ENCODE measurements around the gene ATP2B2.
"Not testable (repeated sequence)": the region's sequence is repeated elsewhere in the genome, so short reads cannot be mapped to it uniquely, and the experiment has no call there.

The ATP2B2 gene

DNA sequence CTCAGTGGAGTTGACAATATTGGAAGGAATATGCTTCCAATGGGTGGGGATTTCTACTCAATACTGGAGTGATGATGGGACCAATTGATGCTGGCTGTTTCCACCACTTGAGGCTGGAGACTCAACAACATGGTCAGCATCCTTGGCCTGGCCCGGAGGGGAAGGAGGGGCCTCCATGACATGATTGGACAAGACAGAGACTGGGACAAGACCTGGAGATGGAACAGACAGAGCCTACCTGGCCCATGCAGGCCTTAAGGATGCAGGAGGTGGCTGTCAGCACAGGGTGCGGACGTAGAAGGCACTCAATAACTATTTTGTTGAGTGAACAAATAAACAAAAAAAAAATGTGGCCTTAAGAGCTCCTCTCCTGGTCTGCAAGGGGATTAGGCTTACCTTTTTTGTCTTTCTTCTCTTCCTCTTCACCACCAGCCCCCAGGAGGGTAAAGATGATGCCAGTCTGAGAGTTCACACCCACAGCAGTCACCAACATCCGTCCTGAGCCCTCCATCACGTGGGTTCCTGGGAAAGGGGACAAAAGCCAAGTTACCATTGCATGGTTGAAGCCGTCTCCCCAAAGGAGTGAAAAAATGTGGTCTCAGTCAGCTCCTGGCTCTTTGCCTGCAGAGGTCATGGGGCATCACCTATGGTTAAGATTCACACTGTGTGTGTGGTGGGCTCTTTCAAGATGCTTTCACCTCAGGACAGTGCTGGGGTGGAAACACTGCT, 117.3 kb downstream of the ATP2B2 start:
- Mint-ChIP-seq H3K27me3 (ENCODE audit: low read depth) (peaks cover 37% of the 10 kb centered on the region), H3K36me3 (ENCODE audit: low read depth) (no peaks in the 10 kb centered on the region), H3K4me3 (no peak overlapping the region), H3K9me3 (no peaks in the 10 kb centered on the region), H3K27ac (no peak overlapping the region), H3K4me1 (no peaks in the 10 kb centered on the region)
- TF ChIP-seq, protein P1, sequence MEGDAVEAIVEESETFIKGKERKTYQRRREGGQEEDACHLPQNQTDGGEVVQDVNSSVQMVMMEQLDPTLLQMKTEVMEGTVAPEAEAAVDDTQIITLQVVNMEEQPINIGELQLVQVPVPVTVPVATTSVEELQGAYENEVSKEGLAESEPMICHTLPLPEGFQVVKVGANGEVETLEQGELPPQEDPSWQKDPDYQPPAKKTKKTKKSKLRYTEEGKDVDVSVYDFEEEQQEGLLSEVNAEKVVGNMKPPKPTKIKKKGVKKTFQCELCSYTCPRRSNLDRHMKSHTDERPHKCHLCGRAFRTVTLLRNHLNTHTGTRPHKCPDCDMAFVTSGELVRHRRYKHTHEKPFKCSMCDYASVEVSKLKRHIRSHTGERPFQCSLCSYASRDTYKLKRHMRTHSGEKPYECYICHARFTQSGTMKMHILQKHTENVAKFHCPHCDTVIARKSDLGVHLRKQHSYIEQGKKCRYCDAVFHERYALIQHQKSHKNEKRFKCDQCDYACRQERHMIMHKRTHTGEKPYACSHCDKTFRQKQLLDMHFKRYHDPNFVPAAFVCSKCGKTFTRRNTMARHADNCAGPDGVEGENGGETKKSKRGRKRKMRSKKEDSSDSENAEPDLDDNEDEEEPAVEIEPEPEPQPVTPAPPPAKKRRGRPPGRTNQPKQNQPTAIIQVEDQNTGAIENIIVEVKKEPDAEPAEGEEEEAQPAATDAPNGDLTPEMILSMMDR (IDR thresholded peaks at IDR 0.05; ENCODE audit: unreplicated experiment in 3 of 3): no peak

DNA sequence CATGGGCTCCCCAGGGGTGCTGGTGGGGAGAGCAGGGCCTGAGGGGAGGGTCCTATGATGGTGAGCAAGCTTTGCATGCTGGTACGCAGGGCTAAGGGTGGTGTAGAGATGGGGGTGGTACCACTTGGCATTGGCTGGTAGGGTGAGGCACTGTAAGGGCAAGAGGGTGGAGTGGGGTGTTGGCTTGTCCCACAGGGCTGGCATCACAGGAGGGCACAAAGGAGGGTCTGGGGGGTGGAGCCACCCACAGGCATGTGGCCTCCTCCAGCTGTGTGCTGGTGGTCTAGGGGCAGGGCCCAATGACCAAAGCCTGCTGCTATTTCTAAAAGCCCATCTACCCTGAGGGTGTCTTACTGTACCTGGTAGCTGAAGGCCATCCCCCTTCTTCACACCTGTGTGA, 119.3 kb downstream of the ATP2B2 start:
- TF ChIP-seq, protein P1 (IDR thresholded peaks at IDR 0.05; ENCODE audit: unreplicated experiment in 3 of 3): no peak
- Mint-ChIP-seq H3K27me3 (ENCODE audit: low read depth) (peaks cover 38% of the 10 kb centered on the region), H3K4me1 (no peaks in the 10 kb centered on the region), H3K9me3 (no peaks in the 10 kb centered on the region), H3K36me3 (ENCODE audit: low read depth) (no peaks in the 10 kb centered on the region), H3K27ac (no peak overlapping the region), H3K4me3 (no peak overlapping the region)

DNA sequence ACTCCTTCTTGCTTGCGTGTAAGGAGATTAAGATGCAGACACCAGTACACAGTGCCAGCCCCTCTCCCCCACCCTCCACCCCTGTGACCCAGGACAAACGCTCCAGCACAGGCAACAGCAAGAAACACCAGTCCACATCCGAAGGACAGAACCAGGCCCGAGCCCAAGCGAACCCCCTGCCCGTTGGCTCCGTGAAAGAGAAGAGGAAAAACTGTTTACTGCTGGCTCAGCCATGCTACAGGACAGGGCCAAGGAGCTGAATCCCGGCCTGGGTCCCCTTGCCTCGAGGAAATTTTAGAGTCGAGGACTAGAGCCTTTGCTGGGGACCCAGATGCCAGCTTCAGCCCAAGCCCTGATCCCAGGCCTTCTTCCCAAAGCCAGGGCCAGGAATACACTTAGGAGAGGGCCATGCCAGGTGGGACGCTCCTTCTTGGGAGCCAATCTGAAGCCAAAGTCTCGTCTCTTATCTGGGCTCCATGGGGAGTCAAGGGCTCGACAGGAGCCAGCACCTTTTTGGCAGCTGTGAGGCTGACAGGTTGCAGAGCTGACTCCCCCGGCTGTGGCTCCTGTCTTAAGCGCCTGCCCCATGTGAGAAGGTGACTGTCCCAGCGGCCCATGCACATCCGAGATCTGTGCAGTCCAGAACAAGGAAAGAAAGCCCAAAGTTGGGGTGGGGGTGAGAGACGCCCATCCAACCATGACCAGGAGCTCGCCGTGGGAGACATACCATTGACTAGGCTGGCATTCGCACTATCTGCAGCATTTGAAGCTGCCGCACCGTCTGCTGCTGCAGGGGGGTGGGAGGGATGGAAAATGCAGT, 120.6 kb downstream of the ATP2B2 start:
- Mint-ChIP-seq H3K4me3 (no peak overlapping the region), H3K27ac (no peak overlapping the region), H3K9me3 (no peaks in the 10 kb centered on the region), H3K4me1 (no peaks in the 10 kb centered on the region), H3K27me3 (ENCODE audit: low read depth) (peaks cover 35% of the 10 kb centered on the region), H3K36me3 (ENCODE audit: low read depth) (no peaks in the 10 kb centered on the region)
- TF ChIP-seq, protein P1 (IDR thresholded peaks at IDR 0.05; ENCODE audit: unreplicated experiment in 3 of 3): no peak

DNA sequence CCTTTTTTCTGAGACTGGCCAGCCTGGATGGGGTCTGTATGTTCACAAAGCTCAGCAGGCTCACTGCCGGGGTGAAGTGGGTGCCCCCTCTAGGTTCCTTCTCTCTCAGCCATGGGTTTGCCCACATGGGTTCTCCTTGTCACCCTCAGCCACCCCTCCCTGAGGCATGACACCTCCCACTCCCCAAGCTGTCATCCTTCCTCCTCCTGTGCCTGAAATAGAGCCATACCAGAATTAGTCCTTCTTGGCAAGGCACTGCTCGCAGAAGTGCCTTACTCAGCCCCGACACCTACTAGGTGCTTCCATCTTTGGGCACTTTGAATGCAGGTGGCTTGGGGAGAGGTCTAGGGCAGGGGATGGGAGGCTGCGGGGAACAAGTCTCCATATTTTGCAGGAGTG, 121.5 kb downstream of the ATP2B2 start:
- Mint-ChIP-seq H3K27me3 (ENCODE audit: low read depth) (peaks cover 35% of the 10 kb centered on the region), H3K36me3 (ENCODE audit: low read depth) (no peaks in the 10 kb centered on the region), H3K27ac (no peak overlapping the region), H3K4me1 (no peaks in the 10 kb centered on the region), H3K4me3 (no peak overlapping the region), H3K9me3 (no peaks in the 10 kb centered on the region)
- TF ChIP-seq, protein P1 (IDR thresholded peaks at IDR 0.05; ENCODE audit: unreplicated experiment in 3 of 3): no peak

DNA sequence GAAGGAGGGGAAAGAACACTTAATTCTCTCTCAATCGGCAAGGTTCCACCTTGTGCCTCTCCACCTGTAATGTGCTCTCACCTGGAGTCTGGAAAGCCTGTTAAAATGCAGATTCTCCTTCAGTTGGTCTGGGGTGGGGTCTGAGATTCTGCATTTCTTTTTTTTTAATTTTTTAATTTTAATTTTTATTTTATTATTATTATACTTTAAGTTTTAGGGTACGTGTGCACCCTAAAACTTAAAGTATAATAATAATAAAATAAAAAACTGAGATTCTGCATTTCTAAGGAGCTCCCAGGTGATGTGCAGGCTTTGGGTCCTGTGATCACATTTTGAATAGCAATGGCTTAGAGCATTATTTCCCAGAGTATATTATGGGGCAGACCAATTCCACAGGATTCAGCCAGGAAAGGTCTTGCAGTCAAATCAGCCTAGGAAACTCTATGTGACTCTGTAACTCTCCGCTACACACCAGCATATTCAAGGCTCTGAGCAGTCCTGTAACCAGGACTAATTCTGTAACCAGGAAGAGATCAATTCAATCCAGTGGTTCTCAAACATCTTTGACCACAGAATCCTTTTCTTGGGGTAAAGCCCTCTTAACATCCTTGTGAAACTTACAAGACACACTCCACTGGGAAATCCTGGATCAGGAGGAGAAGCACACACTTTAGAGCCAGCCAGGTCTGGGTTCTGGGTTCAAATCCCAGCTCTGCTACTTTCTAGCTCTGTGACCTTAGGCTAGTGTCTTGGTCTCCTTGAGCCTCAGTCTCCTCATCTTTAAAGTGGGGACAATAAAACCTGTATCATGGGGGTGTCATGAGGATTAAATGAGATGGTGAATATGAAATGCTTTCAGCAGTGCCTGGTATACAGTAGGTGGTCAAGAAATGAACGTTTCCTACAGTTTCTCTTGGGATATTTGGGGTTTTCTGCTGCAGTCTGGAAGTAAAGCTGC, 122.2 kb downstream of the ATP2B2 start:
- Mint-ChIP-seq H3K4me1 (no peaks in the 10 kb centered on the region), H3K27ac (no peak overlapping the region), H3K4me3 (no peak overlapping the region), H3K9me3 (no peaks in the 10 kb centered on the region), H3K36me3 (ENCODE audit: low read depth) (no peaks in the 10 kb centered on the region), H3K27me3 (ENCODE audit: low read depth) (peaks cover 35% of the 10 kb centered on the region)
- TF ChIP-seq, protein P1 (IDR thresholded peaks at IDR 0.05; ENCODE audit: unreplicated experiment in 3 of 3): no peak

DNA sequence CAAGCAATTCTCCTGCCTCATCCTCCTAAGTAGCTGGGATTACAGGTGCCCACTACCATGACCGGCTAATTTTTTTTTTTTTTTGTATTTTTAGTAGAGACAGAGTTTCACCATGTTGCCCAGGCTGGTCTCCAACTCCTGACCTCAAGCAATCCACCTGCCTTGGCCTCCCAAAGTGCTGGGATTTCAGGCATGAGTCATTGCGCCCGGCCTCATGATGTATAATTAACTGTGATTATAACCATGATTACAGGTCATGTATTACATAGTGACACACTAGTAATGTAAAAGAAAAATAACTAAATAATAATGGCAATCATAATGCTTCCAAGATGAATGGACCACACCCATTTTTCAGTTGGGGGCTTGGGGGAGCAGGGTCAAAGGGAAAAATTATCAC, 122.9 kb downstream of the ATP2B2 start:
- not testable (repeated sequence) for H3K27ac Mint-ChIP-seq, H3K4me1 Mint-ChIP-seq

More for the DNA sequence above, 122.9 kb downstream of the ATP2B2 start:
- H3K9me3 Mint-ChIP-seq; H3K36me3 Mint-ChIP-seq (ENCODE audit: low read depth); H3K4me3 Mint-ChIP-seq: not testable (repeated sequence)
- peaks cover 35% of the 10 kb centered on the region for H3K27me3 Mint-ChIP-seq (ENCODE audit: low read depth)

Data from nephron (organoid).